GM21529 (cell line): Measurements from ENCODE around the gene CRKL.
"Not testable (repeated sequence)": the region's sequence is repeated elsewhere in the genome, so short reads cannot be mapped to it uniquely, and the experiment has no call there.

Source experiments
- ATAC-seq: cut with Tn5 transposase; IDR thresholded peaks from one replicate; pipeline ENCODE4 v1.9.1; 2021; ENCODE audit not compliant: unreplicated experiment

Gene CRKL

GRCh38 chr22:20933910-20934309 lies 16.7 kb downstream of the CRKL start:
- ATAC-seq: no peak

- ATAC-seq: not testable (repeated sequence)
These were observed 17.8 kb downstream of the CRKL start for GRCh38 chr22:20935049-20935448.

- not testable (repeated sequence) for ATAC-seq
These were observed 18.8 kb downstream of the CRKL start for GRCh38 chr22:20935780-20936539.

- ATAC-seq: no peak
These were observed 20.0 kb downstream of the CRKL start for GRCh38 chr22:20937031-20937793.

GRCh38 chr22:20937794-20938671 lies 20.8 kb downstream of the CRKL start:
- no peak for ATAC-seq

GRCh38 chr22:20939457-20940185 lies 22.4 kb downstream of the CRKL start:
- ATAC-seq: not testable (repeated sequence)

GRCh38 chr22:20940186-20940651 lies 23.0 kb downstream of the CRKL start:
- ATAC-seq: no peak

- ATAC-seq: no peak
These were observed 23.7 kb downstream of the CRKL start for GRCh38 chr22:20940904-20941385.

- ATAC-seq: not testable (repeated sequence)
These were observed 25.1 kb downstream of the CRKL start for GRCh38 chr22:20942203-20942902.

GRCh38 chr22:20943104-20943933 lies 26.1 kb downstream of the CRKL start:
- no peak for ATAC-seq

- ATAC-seq: no peak
These were observed 26.8 kb downstream of the CRKL start for GRCh38 chr22:20944042-20944441.

GRCh38 chr22:20945578-20945934 lies 28.3 kb downstream of the CRKL start:
- no peak for ATAC-seq

- no peak for ATAC-seq
These were observed 29.1 kb downstream of the CRKL start for GRCh38 chr22:20946080-20946986.

- ATAC-seq: no peak
These were observed 29.8 kb downstream of the CRKL start for GRCh38 chr22:20946991-20947390.

GRCh38 chr22:20948450-20948849 lies 31.2 kb downstream of the CRKL start:
- ATAC-seq: no peak

- ATAC-seq: no peak
These were observed 31.8 kb downstream of the CRKL start for GRCh38 chr22:20948989-20949388.

- ATAC-seq: no peak
These were observed 32.5 kb downstream of the CRKL start for GRCh38 chr22:20949698-20950183.
